HUDEP-2 (cell line): ENCODE data around the gene APOA5.
"Not testable (repeated sequence)": the region's sequence is repeated elsewhere in the genome, so short reads cannot be mapped to it uniquely, and the experiment has no call there.

ENCODE experiments used
- DNase-seq, 76 experiments: peaks; one replicate each; lab custom pipeline; 2025; ENCODE audit not compliant: unreplicated experiment in 76 of 76; lab: John Stamatoyannopoulos, UW

The APOA5 gene

GRCh38 chr11:116801662-116802061, 10.0 kb upstream of the APOA5 start:
- DNase-seq: not testable (repeated sequence)

GRCh38 chr11:116800610-116801009, 8.9 kb upstream of the APOA5 start:
- DNase-seq: no peak

GRCh38 chr11:116798368-116798767, 6.7 kb upstream of the APOA5 start:
- DNase-seq: no peak

GRCh38 chr11:116797816-116798215, 6.1 kb upstream of the APOA5 start:
- peak in 2 of 76 experiments; percentile 4 to 9 for DNase-seq

- DNase-seq: no peak
These were observed 4.9 kb upstream of the APOA5 start for GRCh38 chr11:116796548-116796947.

GRCh38 chr11:116794851-116795250, 3.2 kb upstream of the APOA5 start:
- no peak for DNase-seq

- DNase-seq: no peak
These were observed 2.1 kb upstream of the APOA5 start for GRCh38 chr11:116793772-116794097.

GRCh38 chr11:116792869-116793771, 1.4 kb upstream of the APOA5 start:
- DNase-seq: no peak

GRCh38 chr11:116792144-116792868, 627 bp upstream of the APOA5 start:
- DNase-seq: no peak

- DNase-seq: peak in 59 of 76 experiments; percentile 9 to 74 (median 46)
These were observed 472 bp downstream of the APOA5 start for GRCh38 chr11:116791002-116791812.

GRCh38 chr11:116790167-116791001, 1.3 kb downstream of the APOA5 start:
- DNase-seq: no peak

- no peak for DNase-seq
These were observed 2.7 kb downstream of the APOA5 start for GRCh38 chr11:116788975-116789374.

- DNase-seq: no peak
These were observed 3.1 kb downstream of the APOA5 start for GRCh38 chr11:116788534-116788933.

- peak in 60 of 76 experiments; percentile 3 to 77 (median 54) for DNase-seq
These were observed 3.7 kb downstream of the APOA5 start, which contains the start of gene ZPR1 for GRCh38 chr11:116787786-116788486. TSS of gene ZPR1 (minus strand) at chr11:116788023. CDS start at chr11:116787990, 33 bp downstream.

- DNase-seq: no peak
These were observed 4.3 kb downstream of the APOA5 start for GRCh38 chr11:116787436-116787785.

- DNase-seq: no peak
These were observed 4.7 kb downstream of the APOA5 start for GRCh38 chr11:116786966-116787365.

- DNase-seq: no peak
These were observed 5.4 kb downstream of the APOA5 start for GRCh38 chr11:116786326-116786725.

GRCh38 chr11:116782728-116783127, 9.0 kb downstream of the APOA5 start:
- no peak for DNase-seq

- DNase-seq: no peak
These were observed 13.1 kb downstream of the APOA5 start for GRCh38 chr11:116778556-116778955.
